NCI-H460 (cell line): Measurements from ENCODE around the gene CXCL9. TPM values are rescaled to one million over a fixed set of nuclear protein-coding genes. Genes with fewer than 3 reads are reported as not detected.
"Not testable (repeated sequence)": the region's sequence is repeated elsewhere in the genome, so short reads cannot be mapped to it uniquely, and the experiment has no call there.

Source experiments
- DNase-seq: peaks from one replicate; pipeline ENCODE4 v3.0.0-alpha.2; 2016; ENCODE audit warnings: low read depth; ENCODE audit errors: extremely low read depth
- total RNA-seq: library from RNA; depleted of rRNA; stranded (reverse); fragments of >200 nt; shearing (Covaris generic); gene quantifications from 2 replicates; pipeline ENCODE4 v1.2.3, GENCODE V29; 2014; rRNA removed

The CXCL9 gene
- total RNA-seq, 1 experiment from 2014 or later: not detected

DNA sequence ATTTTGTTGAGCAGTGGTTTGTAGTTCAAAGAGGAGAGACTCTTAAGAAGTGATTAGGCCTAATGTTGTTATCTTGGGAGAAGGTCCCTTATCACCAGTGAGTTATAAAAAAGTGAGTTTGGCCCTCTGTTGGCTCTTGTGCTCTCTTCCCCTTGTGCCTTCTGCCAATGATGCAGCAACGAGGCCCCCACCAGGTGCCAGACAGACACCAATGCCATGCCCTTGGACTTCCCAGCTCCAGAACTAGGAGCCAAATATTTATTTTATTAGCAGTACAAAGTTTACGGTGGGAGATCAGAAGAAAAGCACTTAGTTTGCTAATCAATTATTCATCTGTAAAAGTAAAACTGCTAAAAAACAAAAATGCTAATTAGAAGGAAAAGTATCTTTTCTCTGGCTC lies 43.8 kb downstream of the CXCL9 start:
- DNase-seq: no peak

DNA sequence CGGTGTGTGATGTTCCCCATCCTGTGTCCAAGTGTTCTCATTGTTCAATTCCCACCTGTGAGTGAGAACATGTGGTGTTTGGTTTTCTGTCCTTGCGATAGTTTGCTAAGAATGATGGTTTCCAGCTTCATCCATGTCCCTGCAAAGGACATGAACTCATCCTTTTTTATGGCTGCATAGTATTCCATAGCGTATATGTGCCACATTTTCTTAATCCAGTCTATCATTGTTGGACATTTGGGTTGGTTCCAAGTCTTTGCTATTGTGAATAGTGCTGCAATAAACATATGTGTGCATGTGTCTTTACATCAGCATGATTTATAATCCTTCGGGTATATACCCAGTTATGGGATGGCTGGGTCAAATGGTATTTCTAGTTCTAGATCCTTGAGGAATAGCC lies 45.2 kb downstream of the CXCL9 start:
- DNase-seq: not testable (repeated sequence)

DNA sequence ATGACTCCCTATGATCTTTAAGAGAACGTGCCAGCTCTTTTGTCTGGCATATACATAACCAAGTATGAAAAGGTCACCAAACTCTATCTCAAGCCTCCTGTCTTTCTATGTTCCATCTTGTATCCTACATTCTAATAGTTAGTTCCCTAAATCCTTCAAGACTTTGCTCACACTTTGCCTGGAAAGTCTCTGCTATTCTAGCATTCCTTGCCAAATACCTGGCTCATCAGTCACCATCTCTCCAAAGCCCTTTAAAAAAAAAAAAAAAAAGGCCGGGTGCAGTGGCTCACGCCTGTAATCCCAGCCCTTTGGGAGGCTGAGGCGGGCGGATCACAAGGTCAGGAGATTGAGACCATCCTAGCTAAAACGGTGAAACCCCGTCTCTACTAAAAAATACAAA lies 48.8 kb downstream of the CXCL9 start:
- DNase-seq: not testable (repeated sequence)

DNA sequence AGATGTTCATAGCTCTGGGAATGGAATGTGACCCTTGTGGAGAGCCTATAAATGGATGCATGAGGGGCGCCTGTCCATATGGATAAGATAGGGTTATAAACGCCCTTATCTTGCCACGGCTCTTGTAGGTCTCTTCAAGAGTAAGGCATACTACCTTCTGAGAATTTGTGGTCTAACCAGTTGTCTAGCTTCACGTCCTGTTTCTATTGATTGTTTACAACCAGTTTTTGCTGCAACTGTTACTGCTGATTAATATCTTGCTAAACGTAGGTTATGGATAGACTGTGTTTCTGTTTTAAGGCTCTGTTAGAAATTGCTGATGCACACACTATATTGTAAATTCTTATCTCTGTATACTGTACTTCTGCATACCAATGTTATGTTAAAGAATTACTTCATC lies 52.5 kb downstream of the CXCL9 start:
- not testable (repeated sequence) for DNase-seq

DNA sequence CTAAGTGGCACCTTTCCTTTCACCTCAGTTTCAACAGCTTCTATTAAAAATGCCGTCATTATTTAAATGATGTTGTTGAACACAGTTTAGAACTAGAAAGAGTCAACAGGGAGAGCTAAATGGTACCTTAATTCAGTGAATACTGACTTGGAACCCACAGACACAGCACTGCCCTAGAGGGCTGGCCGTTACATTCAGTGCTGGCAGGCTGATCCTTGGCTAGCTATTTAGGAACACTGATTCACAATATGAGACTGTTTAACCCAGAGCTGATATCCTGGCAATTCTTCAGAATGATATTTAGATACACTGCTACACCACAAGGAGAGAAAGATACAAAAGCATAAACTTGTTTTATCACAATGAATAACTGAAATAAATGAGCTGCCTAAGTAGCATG lies 53.8 kb downstream of the CXCL9 start:
- no peak for DNase-seq

Other genes starting within 250 kb of the CXCL9 start
- gene PPEF2, start 105.1 kb downstream of the CXCL9 start, total RNA-seq: not detected in 2 replicates
- 14.2 and 17.6 TPM in 2 replicates for gene NAAA, start 66.5 kb downstream of the CXCL9 start, total RNA-seq
- 41.3 and 45.7 TPM in 2 replicates for gene SDAD1, start 16.6 kb downstream of the CXCL9 start, total RNA-seq
- gene CXCL10, start 16.0 kb upstream of the CXCL9 start, total RNA-seq: not detected in 2 replicates
- not detected in 2 replicates for gene CXCL11, start 28.6 kb upstream of the CXCL9 start, total RNA-seq
- not detected in 2 replicates for gene ART3, start 67.2 kb upstream of the CXCL9 start, total RNA-seq
- gene NUP54, start 140.9 kb upstream of the CXCL9 start, total RNA-seq: 31.7 and 37.3 TPM in 2 replicates
- gene SCARB2, start 206.3 kb upstream of the CXCL9 start, total RNA-seq: 133 and 137 TPM in 2 replicates
- gene FAM47E, start 244.2 kb upstream of the CXCL9 start, total RNA-seq: 0.30 and 0.78 TPM in 2 replicates